Hematopoietic multipotent progenitor cell treated with erythropoietin and hydrocortisone succinate and interleukin-3 and kit ligand, for 15 days (in vitro differentiated cells): ENCODE data around the gene SKP2.
"Not testable (repeated sequence)": the region's sequence is repeated elsewhere in the genome, so short reads cannot be mapped to it uniquely, and the experiment has no call there.

Experiments used
- DNase-seq: peaks from one replicate; pipeline ENCODE4 v3.0.0-alpha.2; 2015; ENCODE audit warnings: low spot score

The SKP2 gene

GRCh38 chr5:36151434-36152323, at the start of gene SKP2, which contains the start of gene LMBRD2:
Gene SKP2, plus strand, starts transcription at chr5:36152111. Its CDS starts 152 bp downstream, at chr5:36152263.
Gene LMBRD2, minus strand, starts transcription at chr5:36151887. Its CDS starts 8,538 bp downstream, at chr5:36143349.
- peak; percentile 97 for DNase-seq

GRCh38 chr5:36105819-36106218, 46.1 kb upstream of the SKP2 start:
- DNase-seq = no peak

- DNase-seq = no peak
Observed at GRCh38 chr5:36108758-36109460, 43.0 kb upstream of the SKP2 start.

- DNase-seq = no peak
Observed at GRCh38 chr5:36111238-36111637, 40.7 kb upstream of the SKP2 start.

- no peak for DNase-seq
Observed at GRCh38 chr5:36125868-36126267, 26.0 kb upstream of the SKP2 start.

- DNase-seq = no peak
Observed at GRCh38 chr5:36128795-36129194, 23.1 kb upstream of the SKP2 start.

GRCh38 chr5:36129666-36130065, 22.2 kb upstream of the SKP2 start:
- not testable (repeated sequence) for DNase-seq

- DNase-seq = not testable (repeated sequence)
Observed at GRCh38 chr5:36133009-36133408, 18.9 kb upstream of the SKP2 start.

- DNase-seq = no peak
Observed at GRCh38 chr5:36135988-36136387, 15.9 kb upstream of the SKP2 start.

- no peak for DNase-seq
Observed at GRCh38 chr5:36136581-36136980, 15.3 kb upstream of the SKP2 start.

GRCh38 chr5:36138900-36139683, 12.8 kb upstream of the SKP2 start:
- no peak for DNase-seq

- no peak for DNase-seq
Observed at GRCh38 chr5:36145311-36145710, 6.6 kb upstream of the SKP2 start.

GRCh38 chr5:36146390-36146789, 5.5 kb upstream of the SKP2 start:
- DNase-seq = no peak

GRCh38 chr5:36147681-36148080, 4.2 kb upstream of the SKP2 start:
- DNase-seq = no peak

- DNase-seq = peak; percentile 56
Observed at GRCh38 chr5:36150676-36151433, 1.1 kb upstream of the SKP2 start.

GRCh38 chr5:36152324-36153297, 700 bp downstream of the SKP2 start:
- peak; percentile 6 for DNase-seq

- no peak for DNase-seq
Observed at GRCh38 chr5:36153298-36153677, 1.4 kb downstream of the SKP2 start.

- DNase-seq = no peak
Observed at GRCh38 chr5:36153726-36154125, 1.8 kb downstream of the SKP2 start.

- DNase-seq = no peak
Observed at GRCh38 chr5:36155291-36155690, 3.4 kb downstream of the SKP2 start.

- no peak for DNase-seq
Observed at GRCh38 chr5:36156121-36156601, 4.2 kb downstream of the SKP2 start.
